NCI-H2081 (cell line): ENCODE data around the gene PPP1R37.
A peak's percentile ranks its signal among the peaks of the same experiment; 100 is the strongest.

Experiments used
- DNase-seq, 2 experiments: peaks; one replicate each; lab custom pipeline; 2025; lab: John Stamatoyannopoulos, UW

PPP1R37 gene

DNA sequence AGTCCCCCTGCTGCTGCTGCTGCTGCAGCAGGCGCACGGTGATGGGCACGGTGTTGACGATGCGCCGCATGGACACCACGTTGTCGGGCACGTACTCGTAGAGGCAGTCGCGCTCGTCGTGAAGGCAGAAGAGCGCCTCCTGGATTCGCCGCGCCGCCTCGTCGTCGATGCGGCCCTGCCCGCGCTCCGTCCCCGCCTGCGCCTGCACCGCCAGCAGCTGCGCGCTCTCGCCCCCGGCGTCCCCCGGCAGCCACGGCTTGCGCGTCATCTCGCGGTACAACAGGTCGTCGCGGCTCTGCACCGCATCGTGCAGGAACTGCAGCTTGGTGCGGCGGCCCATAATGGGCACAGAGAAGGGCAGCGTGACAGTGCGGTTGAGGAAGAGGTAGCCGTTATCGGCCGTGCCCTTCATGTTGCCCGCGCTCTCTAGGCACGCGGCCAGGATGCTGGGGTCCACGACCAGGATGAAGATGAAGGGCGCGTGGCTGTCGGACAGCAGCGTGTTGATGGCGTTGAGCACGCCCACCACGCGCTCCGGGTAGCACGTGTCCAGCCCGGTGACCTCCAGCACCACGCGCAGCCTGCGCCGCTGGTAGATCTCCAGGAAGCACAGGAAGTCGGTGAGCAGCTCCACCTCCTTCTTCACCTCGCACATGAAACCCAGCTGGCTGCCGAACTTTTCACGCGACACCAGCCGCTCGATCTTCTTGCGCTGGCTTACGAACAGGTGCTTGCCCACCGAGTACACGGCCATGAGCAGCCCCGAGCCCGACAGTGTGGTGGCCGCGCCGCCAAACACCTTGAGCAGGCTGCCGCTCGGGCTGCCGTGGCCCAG is 59.7 kb downstream of the PPP1R37 start:
- no peak for DNase-seq

GRCh38 chr19:45153339-45154063 is 60.5 kb downstream of the PPP1R37 start:
- DNase-seq = no peak

- DNase-seq = no peak
Measured at GRCh38 chr19:45154064-45154827, 61.3 kb downstream of the PPP1R37 start.

- no peak for DNase-seq
Measured at GRCh38 chr19:45156011-45156630, 63.1 kb downstream of the PPP1R37 start.

GRCh38 chr19:45156751-45157150 is 63.8 kb downstream of the PPP1R37 start:
- DNase-seq = no peak

DNA sequence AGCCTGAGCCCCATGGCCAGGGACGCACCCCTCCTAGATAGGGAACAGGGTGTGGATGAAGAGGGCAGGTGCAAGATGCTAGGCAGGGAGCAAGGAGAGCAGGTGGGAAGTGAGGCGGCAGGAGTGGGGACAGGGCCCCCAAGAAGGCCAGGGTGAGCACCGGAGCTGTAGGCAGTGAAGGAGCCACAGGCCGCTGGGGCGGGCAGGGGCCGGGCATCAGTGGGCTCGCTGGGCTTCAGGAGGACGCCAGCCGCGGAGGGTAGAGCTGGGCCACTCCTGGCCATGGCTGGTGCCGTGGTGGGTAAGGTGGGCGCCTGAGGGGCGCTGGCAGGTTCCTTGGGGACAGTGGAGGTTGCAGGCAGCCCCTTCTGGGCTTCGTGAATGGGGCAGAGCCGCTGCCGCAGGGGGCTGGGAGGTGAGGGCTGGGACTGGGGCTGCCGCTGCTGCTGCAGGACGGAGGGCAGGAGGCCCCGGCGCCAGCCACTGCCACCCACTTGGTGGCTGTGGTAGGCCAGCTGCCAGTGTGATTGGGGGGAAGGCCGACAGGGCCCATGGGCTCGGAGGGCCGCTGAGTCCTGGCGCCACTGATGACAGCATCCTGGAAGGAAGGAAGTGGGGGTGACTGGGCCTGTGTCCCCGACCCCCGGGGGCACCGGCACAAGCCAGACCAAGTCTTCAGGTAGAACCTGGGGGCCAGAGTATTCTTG is 65.7 kb downstream of the PPP1R37 start:
- DNase-seq = no peak

DNA sequence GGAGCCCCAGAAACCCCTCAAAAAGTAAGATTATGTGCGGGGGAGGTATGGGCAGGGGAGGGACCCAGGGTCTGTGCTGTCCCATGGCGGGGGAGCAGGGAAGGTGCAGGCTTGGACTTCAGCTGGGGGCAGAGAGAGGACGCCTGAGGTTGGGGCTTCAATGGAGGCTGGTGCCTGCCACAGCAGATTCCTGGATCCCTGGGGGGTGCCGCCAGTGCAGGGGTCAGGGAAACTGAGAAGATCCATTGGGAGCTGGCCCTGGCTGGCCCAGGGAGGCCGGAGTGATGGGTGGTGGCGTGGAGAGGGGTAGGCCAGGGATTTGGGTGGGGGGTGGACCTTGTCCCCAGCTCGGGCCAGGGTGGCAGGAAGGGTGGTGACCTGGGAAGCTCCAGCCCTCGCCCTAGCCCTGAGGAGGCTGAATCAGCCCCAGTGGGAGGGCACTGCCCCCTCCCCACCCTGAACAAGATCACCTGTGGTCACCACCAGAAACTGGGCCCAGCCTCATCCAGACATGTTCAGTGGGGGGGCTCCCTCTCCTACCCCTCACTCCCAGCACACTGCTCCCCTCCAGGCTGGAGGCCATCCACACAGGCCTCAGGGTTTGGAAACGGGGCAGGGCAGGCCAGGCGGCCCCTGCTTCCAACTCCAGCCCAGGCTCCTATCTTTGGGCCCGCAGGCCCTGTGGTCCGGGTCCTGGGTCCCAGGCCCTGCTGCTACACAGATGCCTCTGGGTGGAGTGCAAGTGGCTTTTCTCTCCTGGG is 66.4 kb downstream of the PPP1R37 start:
- no peak for DNase-seq

GRCh38 chr19:45159971-45160324 is 67.0 kb downstream of the PPP1R37 start:
- DNase-seq = no peak

DNA sequence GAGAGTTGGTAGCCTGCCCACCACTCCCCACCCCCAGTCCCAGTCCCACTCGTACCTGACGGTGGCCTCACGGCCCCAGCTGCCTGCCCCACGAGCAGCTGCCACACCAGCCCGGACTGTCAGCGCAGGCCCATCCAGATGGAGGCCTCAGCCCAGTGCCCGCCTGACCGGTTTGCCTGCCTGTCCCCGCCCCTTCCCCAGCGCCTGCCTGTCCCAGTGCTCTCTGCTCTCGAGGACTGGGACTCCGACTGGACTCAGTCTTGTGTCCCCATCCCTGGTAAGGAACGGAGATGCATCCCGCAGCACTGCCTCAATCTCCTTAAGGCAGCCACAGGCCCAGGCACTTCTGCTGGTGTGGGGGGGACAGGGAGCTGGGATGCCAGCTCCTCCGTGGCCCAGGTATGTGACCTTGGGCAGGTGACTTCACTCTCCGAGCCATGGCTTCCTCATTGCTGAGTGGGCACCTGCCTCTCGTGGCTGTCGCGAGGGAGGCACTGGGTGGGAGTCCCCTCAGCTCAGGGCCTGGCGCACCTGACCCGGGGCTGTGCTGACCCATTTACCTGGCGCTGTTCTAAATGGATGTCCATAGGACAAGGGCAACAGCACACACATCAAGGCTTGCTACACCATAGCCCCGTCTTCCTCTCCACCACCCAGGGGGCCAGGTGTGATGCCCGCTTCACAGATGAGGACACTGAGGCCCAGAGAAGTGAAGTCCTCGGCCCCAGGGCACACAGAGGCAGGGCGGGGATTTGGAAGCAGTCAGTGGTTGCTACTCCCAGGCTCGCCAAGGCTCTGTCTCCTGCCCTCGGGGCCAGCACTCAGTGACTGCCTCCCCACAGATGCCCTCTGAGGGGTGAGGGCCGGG is 68.1 kb downstream of the PPP1R37 start, which contains the start of gene NKPD1:
Gene NKPD1 (minus strand): TSS at position 113 of the 868 bp plus-strand sequence. CDS start 832 bp downstream, outside the sequence.
- no peak for DNase-seq

- DNase-seq = no peak
Measured at GRCh38 chr19:45161738-45162607, 69.0 kb downstream of the PPP1R37 start.

GRCh38 chr19:45162608-45163143 is 69.7 kb downstream of the PPP1R37 start:
- DNase-seq = no peak

DNA sequence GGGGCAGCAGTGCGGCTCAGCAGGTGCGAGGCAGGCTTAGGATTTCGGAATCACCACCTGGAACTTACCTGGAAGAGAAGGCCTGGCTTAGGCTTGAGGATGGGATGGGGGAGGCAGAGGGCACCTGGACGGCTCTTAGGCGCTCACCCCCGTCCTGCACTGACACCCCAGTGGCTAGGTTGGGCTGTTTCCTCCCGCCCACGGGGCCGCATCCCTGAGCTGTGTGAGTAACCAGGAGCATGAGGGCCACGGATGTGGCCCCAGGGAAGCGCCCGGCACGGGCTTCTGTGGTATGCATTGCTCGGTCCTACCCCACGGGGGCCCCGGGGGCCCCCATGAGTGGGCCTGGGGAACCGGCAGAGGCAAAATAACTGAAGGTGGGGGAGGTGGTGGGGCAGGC is 70.2 kb downstream of the PPP1R37 start:
- no peak for DNase-seq

- DNase-seq = no peak
Measured at GRCh38 chr19:45163751-45164460, 70.9 kb downstream of the PPP1R37 start.

DNA sequence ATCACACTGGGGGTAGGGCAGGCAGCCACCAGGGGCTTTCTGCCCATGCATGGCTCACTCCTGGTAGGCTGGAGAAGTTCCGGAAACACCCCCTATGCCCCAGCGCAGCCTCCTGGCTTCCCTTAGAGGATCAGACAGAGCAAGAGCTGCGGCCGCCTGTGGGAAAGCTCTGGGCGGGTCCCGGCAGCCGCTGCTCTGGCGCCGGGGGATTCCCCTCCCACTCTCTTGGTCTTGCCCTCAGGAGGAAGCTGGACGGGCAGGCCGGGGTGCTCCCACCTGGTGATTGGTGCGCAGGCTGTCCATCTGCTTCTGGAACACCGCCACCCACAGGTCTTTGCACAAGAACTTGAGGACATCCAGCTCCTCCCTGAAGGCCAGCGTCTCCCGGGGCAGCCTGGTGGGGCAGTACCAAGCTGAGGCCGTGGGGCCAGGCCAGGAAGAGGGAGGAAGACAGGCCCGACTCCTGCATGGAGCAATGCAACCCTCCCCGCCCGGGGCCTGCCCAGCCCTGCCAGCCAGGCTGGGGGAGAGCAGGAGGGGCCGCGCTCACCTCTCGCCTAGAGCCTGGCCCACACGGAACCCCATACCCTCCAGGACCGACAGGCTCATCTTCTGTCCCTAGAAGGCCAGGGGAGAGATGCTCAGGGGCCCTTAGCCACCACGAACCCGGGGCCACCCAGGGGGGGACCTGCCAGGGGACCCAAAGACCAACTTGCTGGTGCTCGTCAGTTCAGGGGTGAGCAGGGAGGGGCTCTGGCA is 71.8 kb downstream of the PPP1R37 start:
- no peak for DNase-seq

GRCh38 chr19:45166723-45167252 is 73.8 kb downstream of the PPP1R37 start:
- no peak for DNase-seq

GRCh38 chr19:45168767-45169351 is 75.9 kb downstream of the PPP1R37 start:
- peak in 1 of 2 experiments; percentile 42 for DNase-seq
